Stimulated activated CD8-positive, alpha-beta memory T cell treated with anti-CD3 and anti-CD28 coated beads, Interleukin-4, amount 100 ng/mL, for 48 hours (primary cell): ENCODE measurements around the gene USHBP1.

ENCODE experiments used
- DNase-seq: peaks from one replicate; pipeline ENCODE4 v3.0.0-alpha.2; 2020

The USHBP1 gene

GRCh38 chr19:17263712-17264640 lies 569 bp downstream of the USHBP1 start:
- DNase-seq, result no peak

- DNase-seq, result no peak
These were observed 2.0 kb downstream of the USHBP1 start for GRCh38 chr19:17262557-17262956.

- peak; percentile 94 for DNase-seq
These were observed 3.7 kb downstream of the USHBP1 start for GRCh38 chr19:17260842-17261325.

GRCh38 chr19:17259934-17260333 lies 4.6 kb downstream of the USHBP1 start:
- no peak for DNase-seq

GRCh38 chr19:17259118-17259780 lies 5.3 kb downstream of the USHBP1 start:
- DNase-seq, result no peak

- DNase-seq, result no peak
These were observed 8.4 kb downstream of the USHBP1 start for GRCh38 chr19:17256130-17256529.

- DNase-seq, result no peak
These were observed 9.4 kb downstream of the USHBP1 start for GRCh38 chr19:17255150-17255621.

- no peak for DNase-seq
These were observed 9.9 kb downstream of the USHBP1 start for GRCh38 chr19:17254636-17255035.

GRCh38 chr19:17249887-17250548 lies 14.5 kb downstream of the USHBP1 start:
- no peak for DNase-seq

GRCh38 chr19:17248011-17248776 lies 16.4 kb downstream of the USHBP1 start:
- DNase-seq, result no peak

- no peak for DNase-seq
These were observed 17.7 kb downstream of the USHBP1 start for GRCh38 chr19:17246681-17247425.

- DNase-seq, result no peak
These were observed 19.0 kb downstream of the USHBP1 start, which contains the start of gene NR2F6 for GRCh38 chr19:17245535-17245984. Gene NR2F6 (minus strand): TSS chr19:17245919. CDS start chr19:17245220, 699 bp downstream.

GRCh38 chr19:17244618-17245534 lies 19.7 kb downstream of the USHBP1 start:
- no peak for DNase-seq

- no peak for DNase-seq
These were observed 20.5 kb downstream of the USHBP1 start for GRCh38 chr19:17243830-17244617.

- no peak for DNase-seq
These were observed 21.2 kb downstream of the USHBP1 start for GRCh38 chr19:17243211-17243829.

- DNase-seq, result no peak
These were observed 21.9 kb downstream of the USHBP1 start for GRCh38 chr19:17242431-17243208.

GRCh38 chr19:17240826-17241399 lies 23.6 kb downstream of the USHBP1 start:
- DNase-seq, result no peak
